Astrocyte (in vitro differentiated cells and primary cell): ENCODE data around the gene KRT74. TPM values are rescaled to one million over a fixed set of nuclear protein-coding genes. Genes with fewer than 3 reads are reported as not detected.
A peak's percentile ranks its signal among the peaks of the same experiment; 100 is the strongest.

ENCODE experiments used
- DNase-seq: peaks from one replicate; pipeline ENCODE4 v3.0.0-alpha.2; 2010; ENCODE audit warnings: low read depth
- FAIRE-seq: peaks from 2 replicates; lab custom pipeline; 2011; peaks lifted over from hg19 to GRCh38; lab: Jason Lieb, UNC
- H2AFZ ChIP-seq: 2 replicates; pipeline ENCODE4 v1.6.0; 2012; ENCODE audit warnings: low read depth, low read length, inconsistent platforms
- H3K27ac ChIP-seq: 2 replicates; pipeline ENCODE4 v1.5.1; 2011; ENCODE audit warnings: low read depth, low read length, inconsistent platforms
- H3K27me3 ChIP-seq: 2 replicates; pipeline ENCODE4 v1.6.0; 2011; ENCODE audit warnings: low read length, inconsistent platforms; ENCODE audit not compliant: insufficient read depth
- H3K36me3 ChIP-seq: 2 replicates; pipeline ENCODE4 v1.5.1; 2011; ENCODE audit warnings: low read length, inconsistent platforms; ENCODE audit not compliant: insufficient read depth
- H3K4me1 ChIP-seq: 2 replicates; pipeline ENCODE4 v1.5.1; 2011; ENCODE audit warnings: low read length, inconsistent platforms; ENCODE audit not compliant: insufficient read depth
- H3K4me2 ChIP-seq: 2 replicates; pipeline ENCODE4 v1.6.0; 2012; ENCODE audit warnings: low read length, inconsistent platforms
- H3K4me3 ChIP-seq: 2 replicates; pipeline ENCODE4 v1.5.1; 2011; ENCODE audit warnings: low read depth, mild to moderate bottlenecking, low read length, inconsistent platforms; ENCODE audit not compliant: insufficient read depth
- H3K79me2 ChIP-seq: 2 replicates; pipeline ENCODE4 v1.6.0; 2012; ENCODE audit warnings: mild to moderate bottlenecking, low read length, inconsistent platforms; ENCODE audit not compliant: insufficient read depth
- H3K9ac ChIP-seq: 2 replicates; pipeline ENCODE4 v1.6.0; 2012; ENCODE audit warnings: mild to moderate bottlenecking, low read length, inconsistent platforms
- H3K9me3 ChIP-seq: 2 replicates; pipeline ENCODE4 v1.5.1; 2012; ENCODE audit warnings: low read depth, mild to moderate bottlenecking, low read length, inconsistent platforms; ENCODE audit not compliant: insufficient read depth
- H4K20me1 ChIP-seq: 2 replicates; pipeline ENCODE4 v1.6.0; 2012; ENCODE audit warnings: low read length, inconsistent platforms; ENCODE audit not compliant: insufficient read depth
- H3K27ac Mint-ChIP-seq: one replicate; pipeline ENCODE4 v1.8.0; 2021; ENCODE audit warnings: mild to moderate bottlenecking, mixed read lengths; ENCODE audit not compliant: unreplicated experiment
- H3K27me3 Mint-ChIP-seq: one replicate; pipeline ENCODE4 v1.8.0; 2021; ENCODE audit warnings: low read depth, mixed read lengths; ENCODE audit not compliant: unreplicated experiment
- H3K36me3 Mint-ChIP-seq: one replicate; pipeline ENCODE4 v1.8.0; 2021; ENCODE audit warnings: low read depth, mixed read lengths; ENCODE audit not compliant: unreplicated experiment
- H3K4me1 Mint-ChIP-seq: one replicate; pipeline ENCODE4 v1.8.0; 2021; ENCODE audit warnings: low read depth, mixed read lengths; ENCODE audit not compliant: unreplicated experiment
- H3K4me3 Mint-ChIP-seq: one replicate; pipeline ENCODE4 v1.8.0; 2021; ENCODE audit warnings: mild to moderate bottlenecking, moderate library complexity, mixed read lengths; ENCODE audit not compliant: unreplicated experiment
- H3K9me3 Mint-ChIP-seq: one replicate; pipeline ENCODE4 v1.8.0; 2021; ENCODE audit warnings: mild to moderate bottlenecking, mixed read lengths; ENCODE audit not compliant: unreplicated experiment
- EZH2 ChIP-seq: IDR thresholded peaks from 2 replicates; pipeline ENCODE4 v1.6.1; 2012; ENCODE audit warnings: mild to moderate bottlenecking, low read length, inconsistent platforms; ENCODE audit not compliant: insufficient read depth
- total RNA-seq: library from RNA; stranded (reverse); gene quantifications from 2 replicates; pipeline ENCODE4 v1.2.1, GENCODE V29; 2021
- TF ChIP-seq, protein P1 (sequence below): IDR thresholded peaks from 2 replicates; pipeline ENCODE4 v1.5.1; 2011; ENCODE audit warnings: low read depth, mild to moderate bottlenecking, inconsistent platforms, low read length, moderate library complexity; ENCODE audit not compliant: insufficient read depth

Gene KRT74
- total RNA-seq, 1 donor from 2014 or later, result not detected

GRCh38 chr12:52615912-52616311 is 42.3 kb upstream of the KRT74 start:
- H3K79me2 ChIP-seq, result no peaks in the 10 kb centered on the region
- Mint-ChIP-seq H3K9me3 (no peaks in the 10 kb centered on the region), H3K4me1 (peaks cover 6% of the 10 kb centered on the region), H3K27me3 (peaks cover 77% of the 10 kb centered on the region), H3K4me3 (no peak overlapping the region), H3K36me3 (peaks cover 2% of the 10 kb centered on the region), H3K27ac (no peak overlapping the region)
- FAIRE-seq (no peak), DNase-seq (no peak)
- H3K4me1 ChIP-seq, result no peaks in the 10 kb centered on the region
- no peak overlapping the region for H3K27ac ChIP-seq
- no peak overlapping the region for H3K9ac ChIP-seq
- H3K27me3 ChIP-seq, result peaks cover 8% of the 10 kb centered on the region
- H3K4me2 ChIP-seq, result no peak overlapping the region
- TF ChIP-seq EZH2, result no peak
- TF ChIP-seq, protein P1, sequence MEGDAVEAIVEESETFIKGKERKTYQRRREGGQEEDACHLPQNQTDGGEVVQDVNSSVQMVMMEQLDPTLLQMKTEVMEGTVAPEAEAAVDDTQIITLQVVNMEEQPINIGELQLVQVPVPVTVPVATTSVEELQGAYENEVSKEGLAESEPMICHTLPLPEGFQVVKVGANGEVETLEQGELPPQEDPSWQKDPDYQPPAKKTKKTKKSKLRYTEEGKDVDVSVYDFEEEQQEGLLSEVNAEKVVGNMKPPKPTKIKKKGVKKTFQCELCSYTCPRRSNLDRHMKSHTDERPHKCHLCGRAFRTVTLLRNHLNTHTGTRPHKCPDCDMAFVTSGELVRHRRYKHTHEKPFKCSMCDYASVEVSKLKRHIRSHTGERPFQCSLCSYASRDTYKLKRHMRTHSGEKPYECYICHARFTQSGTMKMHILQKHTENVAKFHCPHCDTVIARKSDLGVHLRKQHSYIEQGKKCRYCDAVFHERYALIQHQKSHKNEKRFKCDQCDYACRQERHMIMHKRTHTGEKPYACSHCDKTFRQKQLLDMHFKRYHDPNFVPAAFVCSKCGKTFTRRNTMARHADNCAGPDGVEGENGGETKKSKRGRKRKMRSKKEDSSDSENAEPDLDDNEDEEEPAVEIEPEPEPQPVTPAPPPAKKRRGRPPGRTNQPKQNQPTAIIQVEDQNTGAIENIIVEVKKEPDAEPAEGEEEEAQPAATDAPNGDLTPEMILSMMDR, result no peak
- H4K20me1 ChIP-seq, result no peaks in the 10 kb centered on the region
- H2AFZ ChIP-seq, result no peak overlapping the region
- H3K4me3 ChIP-seq, result no peak overlapping the region
- no peaks in the 10 kb centered on the region for H3K36me3 ChIP-seq
- H3K9me3 ChIP-seq, result no peaks in the 10 kb centered on the region

- H3K27me3 ChIP-seq, result peaks cover 8% of the 10 kb centered on the region
- no peaks in the 10 kb centered on the region for H3K4me1 ChIP-seq
- no peak overlapping the region for H3K4me2 ChIP-seq
- no peak overlapping the region for H3K9ac ChIP-seq
- H3K36me3 ChIP-seq, result no peaks in the 10 kb centered on the region
- H3K4me3 ChIP-seq, result no peak overlapping the region
- peaks cover 6% of the 10 kb centered on the region for H3K4me1 Mint-ChIP-seq
- no peak for FAIRE-seq
- H3K36me3 Mint-ChIP-seq, result peaks cover 2% of the 10 kb centered on the region
- H3K27me3 Mint-ChIP-seq, result peaks cover 76% of the 10 kb centered on the region
- H2AFZ ChIP-seq, result no peak overlapping the region
- H3K79me2 ChIP-seq, result no peaks in the 10 kb centered on the region
- no peak overlapping the region for H3K27ac ChIP-seq
- no peaks in the 10 kb centered on the region for H4K20me1 ChIP-seq
- peak; percentile 6 for DNase-seq
- no peaks in the 10 kb centered on the region for H3K9me3 ChIP-seq
- no peak for TF ChIP-seq EZH2
- TF ChIP-seq, protein P1, result no peak
- no peaks in the 10 kb centered on the region for H3K9me3 Mint-ChIP-seq
- no peak overlapping the region for H3K4me3 Mint-ChIP-seq
- H3K27ac Mint-ChIP-seq, result no peak overlapping the region
Measured at GRCh38 chr12:52615208-52615868, 41.7 kb upstream of the KRT74 start.
